K562 (cell line): ENCODE data around the gene EHMT2. TPM values are rescaled to one million over a fixed set of nuclear protein-coding genes. Genes with fewer than 3 reads are reported as not detected.
A peak's percentile ranks its signal among the peaks of the same experiment; 100 is the strongest.

Experiments used
- BRD9 ChIP-seq: fragments of 450-650 bp; IDR thresholded peaks from 2 replicates; pipeline ENCODE4 v1.6.1; 2018; ENCODE audit warnings: low read depth; ENCODE audit not compliant: partially characterized antibody
- EP300 ChIP-seq: IDR thresholded peaks from 2 replicates; pipeline ENCODE4 v1.6.1; 2012; ENCODE audit warnings: low read length, improper control_type of control experiment
- FOXM1 ChIP-seq, 2 experiments: fragments of 450-650 bp in 1 of 2; sonication (generic) in 1 of 2; formaldehyde crosslinking in 1 of 2; IDR thresholded peaks; 2 replicates each; pipeline versions ENCODE4 v1.6.1 to v1.9.0; 2017 to 2022; ENCODE audit warnings: low read depth in 2 of 2, mild to moderate bottlenecking in 2 of 2, missing genetic modification reagents in 1 of 2, moderate library complexity in 1 of 2
- HIVEP1 ChIP-seq: fragments of 250-450 bp; sonication (Bioruptor Pico); IDR thresholded peaks from 2 replicates; pipeline ENCODE4 v1.4.0; 2020; ENCODE audit warnings: mild to moderate bottlenecking
- ILK ChIP-seq: fragments of 450-650 bp; IDR thresholded peaks from 2 replicates; pipeline ENCODE4 v1.6.1; 2016; ENCODE audit warnings: missing genetic modification characterization, low read depth, mild to moderate bottlenecking, missing compliant biosample characterization, moderate library complexity, borderline replicate concordance
- KHSRP ChIP-seq: fragments of 450-650 bp; IDR thresholded peaks from 2 replicates; pipeline ENCODE4 v1.6.1; 2017
- MECOM ChIP-seq: fragments of 250-450 bp; sonication (Bioruptor Pico); IDR thresholded peaks from 2 replicates; pipeline ENCODE4 v1.8.0; 2022; ENCODE audit warnings: inconsistent platforms
- POLR2G ChIP-seq: fragments of 200-400 bp; formaldehyde crosslinking; IDR thresholded peaks from 2 replicates; pipeline ENCODE4 v1.6.1; 2017; ENCODE audit warnings: low read depth, mild to moderate bottlenecking, antibody characterized with exemption, low read length, moderate library complexity
- SMARCE1 ChIP-seq: fragments of 450-650 bp; IDR thresholded peaks from 2 replicates; pipeline ENCODE4 v1.7.1; 2016; ENCODE audit warnings: mild to moderate bottlenecking
- SOX6 ChIP-seq: fragments of 450-650 bp; IDR thresholded peaks from 2 replicates; pipeline ENCODE4 v1.6.1; 2014; ENCODE audit warnings: mild to moderate bottlenecking
- SREBF1 ChIP-seq: fragments of 150-350 bp; IDR thresholded peaks from 2 replicates; pipeline ENCODE4 v1.6.1; 2014; ENCODE audit warnings: antibody characterized with exemption, low read depth, low read length, borderline replicate concordance
- STAT5A ChIP-seq: IDR thresholded peaks from 2 replicates; pipeline ENCODE4 v1.6.1; 2012; ENCODE audit warnings: low read length, inconsistent platforms, borderline replicate concordance
- ZFX ChIP-seq: sonication (generic); formaldehyde crosslinking; IDR thresholded peaks from 2 replicates; pipeline ENCODE4 v1.8.0; 2022; ENCODE audit warnings: mild to moderate bottlenecking, missing genetic modification reagents, moderate library complexity
- ZNF197 ChIP-seq: fragments of 200-800 bp; sonication (Bioruptor generic); IDR thresholded peaks from 2 replicates; pipeline ENCODE4 v1.6.1; 2016; ENCODE audit warnings: low read depth, missing genetic modification characterization, missing compliant biosample characterization
- ZNF212 ChIP-seq: fragments of 450-650 bp; formaldehyde crosslinking; IDR thresholded peaks from 2 replicates; pipeline ENCODE4 v1.4.0; 2020; ENCODE audit warnings: mild to moderate bottlenecking
- ZNF3 ChIP-seq: fragments of 250-450 bp; sonication (Bioruptor Pico); IDR thresholded peaks from 2 replicates; pipeline ENCODE4 v1.5.0; 2021; ENCODE audit warnings: mild to moderate bottlenecking, moderate library complexity
- polyA plus RNA-seq, 8 experiments: library from polyadenylated mRNA; depleted of rRNA in 4 of 8; stranded (reverse) in 5 of 8; unstranded in 3 of 8; fragments of >200 nt; fragmentation: Nextera tagmentation in 2 of 8; fragmentation: Illumina TruSeq in 1 of 8; extraction: Ambion mirVana in 2 of 8; extraction: Trizol in 1 of 8; gene quantifications; 2 replicates each; pipeline versions ENCODE4 v1.2.1 to v1.2.3, GENCODE V29; 2011 to 2014; ENCODE audit warnings: inconsistent platforms in 1 of 8, missing spikeins in 1 of 8
- total RNA-seq, 7 experiments: library from RNA; depleted of rRNA in 6 of 7; stranded (reverse); fragments of >200 nt in 6 of 7; fragmentation: Illumina TruSeq in 2 of 7; extraction: Trizol in 2 of 7; gene quantifications; 2 replicates each; pipeline versions ENCODE4 v1.2.1 to v1.2.3, GENCODE V29; 2011 to 2021; ENCODE audit warnings: low replicate concordance in 1 of 7
- TF ChIP-seq, protein P1 (sequence below): fragments of 450-650 bp; IDR thresholded peaks from 2 replicates; pipeline ENCODE4 v1.6.1; 2016; ENCODE audit warnings: low read depth
- TF ChIP-seq, protein P2 (sequence below): fragments of 450-650 bp; IDR thresholded peaks from 2 replicates; pipeline ENCODE4 v1.6.1; 2017; ENCODE audit warnings: mild to moderate bottlenecking, moderate library complexity

EHMT2 gene
- total and polyA plus RNA-seq, 9 of the 15 experiments (the other 6 are each of a cell fraction or from before 2014, with no cell fraction given), result 2.1 to 63.8 (median 38.5) TPM

DNA sequence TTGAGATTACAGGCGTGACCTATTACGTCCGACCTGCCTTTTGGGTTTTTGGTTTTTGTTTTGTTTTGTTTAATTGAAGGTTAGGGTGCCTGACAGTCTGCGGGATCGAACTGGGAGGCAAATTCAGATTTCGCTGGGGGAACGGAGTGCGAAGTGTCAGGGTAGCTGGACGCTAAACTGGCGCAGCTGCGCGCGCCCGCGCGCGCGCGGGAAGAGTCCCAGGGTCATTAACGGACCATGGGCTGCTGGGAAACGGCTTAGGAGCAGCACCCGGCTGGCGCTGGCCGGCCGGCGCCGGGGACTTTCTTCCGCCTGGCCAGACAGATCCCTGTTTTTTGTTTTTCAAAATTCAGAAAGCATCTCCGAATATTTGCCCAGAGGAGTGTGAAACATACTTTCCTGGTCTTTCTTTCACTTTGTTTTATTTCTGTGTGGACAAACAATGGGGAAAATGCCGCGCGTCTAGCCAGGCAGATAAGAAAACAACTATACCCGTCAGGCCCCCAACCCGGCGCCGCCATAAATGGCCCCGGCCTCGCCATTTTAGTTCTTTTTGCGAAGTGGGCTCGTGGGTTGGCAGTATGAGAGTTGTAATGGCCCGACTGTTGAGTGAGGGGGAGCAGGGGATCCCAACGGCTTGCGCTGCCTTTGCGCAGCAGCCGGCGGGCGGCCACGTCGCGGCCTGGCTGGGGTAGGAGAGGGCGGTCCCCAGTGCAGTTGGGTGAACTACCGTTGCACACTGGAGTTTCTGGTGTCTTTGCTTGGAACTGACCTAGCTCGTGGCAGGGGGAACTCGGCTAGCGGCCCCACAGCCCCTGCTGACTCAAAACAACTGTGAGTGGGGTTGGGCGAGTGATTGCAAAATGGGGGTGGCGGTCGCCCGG lies 62.9 kb downstream of the EHMT2 start (continued):
- TF ChIP-seq FOXM1 (IDR thresholded peaks at IDR 0.05; ENCODE audit: low read depth) (peak; percentile 75; the same call in 1 of the 2 replicates), FOXM1 (CRISPR knock-in tag; IDR thresholded peaks at IDR 0.05; ENCODE audit: low read depth) (peak; percentile 95; the same call in 1 of the 2 replicates), BRD9 (peak; percentile 97), EP300 (peak; percentile 83), MECOM (CRISPR knock-in tag) (peak; percentile 75), SREBF1 (no peak), POLR2G (peak; percentile 100), SMARCE1 (peak; percentile 86), STAT5A (peak; percentile 44), ZNF3 (CRISPR knock-in tag) (no peak), ZNF197 (no peak), SOX6 (peak; percentile 20), ZNF212 (0 out of 2 replicates have a peak, but pooled peaks have one; percentile 60), KHSRP (0 out of 2 replicates have a peak, but pooled peaks have one; percentile 11), ZFX (peak; percentile 91), HIVEP1 (peak; percentile 89), ILK (tag) (peak; percentile 33; the same call in 1 of the 2 replicates)
- TF ChIP-seq, protein P1, sequence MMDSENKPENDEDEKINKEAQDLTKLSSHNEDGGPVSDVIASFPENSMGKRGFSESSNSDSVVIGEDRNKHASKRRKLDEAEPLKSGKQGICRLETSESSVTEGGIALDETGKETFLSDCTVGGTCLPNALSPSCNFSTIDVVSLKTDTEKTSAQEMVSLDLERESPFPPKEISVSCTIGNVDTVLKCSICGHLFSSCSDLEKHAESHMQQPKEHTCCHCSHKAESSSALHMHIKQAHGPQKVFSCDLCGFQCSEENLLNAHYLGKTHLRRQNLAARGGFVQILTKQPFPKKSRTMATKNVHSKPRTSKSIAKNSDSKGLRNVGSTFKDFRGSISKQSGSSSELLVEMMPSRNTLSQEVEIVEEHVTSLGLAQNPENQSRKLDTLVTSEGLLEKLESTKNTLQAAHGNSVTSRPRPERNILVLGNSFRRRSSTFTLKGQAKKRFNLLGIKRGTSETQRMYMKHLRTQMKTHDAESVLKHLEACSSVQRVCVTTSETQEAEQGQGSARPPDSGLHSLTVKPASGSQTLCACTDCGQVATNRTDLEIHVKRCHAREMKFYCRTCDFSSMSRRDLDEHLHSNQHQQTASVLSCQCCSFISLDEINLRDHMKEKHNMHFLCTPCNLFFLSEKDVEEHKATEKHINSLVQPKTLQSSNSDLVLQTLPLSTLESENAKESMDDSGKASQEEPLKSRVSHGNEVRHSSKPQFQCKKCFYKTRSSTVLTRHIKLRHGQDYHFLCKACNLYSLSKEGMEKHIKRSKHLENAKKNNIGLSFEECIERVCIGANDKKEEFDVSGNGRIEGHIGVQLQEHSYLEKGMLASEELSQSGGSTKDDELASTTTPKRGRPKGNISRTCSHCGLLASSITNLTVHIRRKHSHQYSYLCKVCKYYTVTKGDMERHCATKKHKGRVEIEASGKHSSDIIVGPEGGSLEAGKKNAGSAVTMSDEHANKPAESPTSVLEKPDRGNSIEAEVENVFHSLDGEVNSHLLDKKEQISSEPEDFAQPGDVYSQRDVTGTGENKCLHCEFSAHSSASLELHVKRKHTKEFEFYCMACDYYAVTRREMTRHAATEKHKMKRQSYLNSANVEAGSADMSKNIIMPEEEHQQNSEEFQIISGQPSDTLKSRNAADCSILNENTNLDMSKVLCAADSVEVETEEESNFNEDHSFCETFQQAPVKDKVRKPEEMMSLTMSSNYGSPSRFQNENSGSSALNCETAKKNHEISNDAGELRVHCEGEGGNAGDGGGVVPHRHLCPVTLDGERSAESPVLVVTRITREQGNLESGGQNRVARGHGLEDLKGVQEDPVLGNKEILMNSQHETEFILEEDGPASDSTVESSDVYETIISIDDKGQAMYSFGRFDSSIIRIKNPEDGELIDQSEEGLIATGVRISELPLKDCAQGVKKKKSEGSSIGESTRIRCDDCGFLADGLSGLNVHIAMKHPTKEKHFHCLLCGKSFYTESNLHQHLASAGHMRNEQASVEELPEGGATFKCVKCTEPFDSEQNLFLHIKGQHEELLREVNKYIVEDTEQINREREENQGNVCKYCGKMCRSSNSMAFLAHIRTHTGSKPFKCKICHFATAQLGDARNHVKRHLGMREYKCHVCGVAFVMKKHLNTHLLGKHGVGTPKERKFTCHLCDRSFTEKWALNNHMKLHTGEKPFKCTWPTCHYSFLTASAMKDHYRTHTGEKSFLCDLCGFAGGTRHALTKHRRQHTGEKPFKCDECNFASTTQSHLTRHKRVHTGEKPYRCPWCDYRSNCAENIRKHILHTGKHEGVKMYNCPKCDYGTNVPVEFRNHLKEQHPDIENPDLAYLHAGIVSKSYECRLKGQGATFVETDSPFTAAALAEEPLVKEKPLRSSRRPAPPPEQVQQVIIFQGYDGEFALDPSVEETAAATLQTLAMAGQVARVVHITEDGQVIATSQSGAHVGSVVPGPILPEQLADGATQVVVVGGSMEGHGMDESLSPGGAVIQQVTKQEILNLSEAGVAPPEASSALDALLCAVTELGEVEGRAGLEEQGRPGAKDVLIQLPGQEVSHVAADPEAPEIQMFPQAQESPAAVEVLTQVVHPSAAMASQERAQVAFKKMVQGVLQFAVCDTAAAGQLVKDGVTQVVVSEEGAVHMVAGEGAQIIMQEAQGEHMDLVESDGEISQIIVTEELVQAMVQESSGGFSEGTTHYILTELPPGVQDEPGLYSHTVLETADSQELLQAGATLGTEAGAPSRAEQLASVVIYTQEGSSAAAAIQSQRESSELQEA, result peak; percentile 4; the same call in 1 of the 2 replicates
- TF ChIP-seq, protein P2, sequence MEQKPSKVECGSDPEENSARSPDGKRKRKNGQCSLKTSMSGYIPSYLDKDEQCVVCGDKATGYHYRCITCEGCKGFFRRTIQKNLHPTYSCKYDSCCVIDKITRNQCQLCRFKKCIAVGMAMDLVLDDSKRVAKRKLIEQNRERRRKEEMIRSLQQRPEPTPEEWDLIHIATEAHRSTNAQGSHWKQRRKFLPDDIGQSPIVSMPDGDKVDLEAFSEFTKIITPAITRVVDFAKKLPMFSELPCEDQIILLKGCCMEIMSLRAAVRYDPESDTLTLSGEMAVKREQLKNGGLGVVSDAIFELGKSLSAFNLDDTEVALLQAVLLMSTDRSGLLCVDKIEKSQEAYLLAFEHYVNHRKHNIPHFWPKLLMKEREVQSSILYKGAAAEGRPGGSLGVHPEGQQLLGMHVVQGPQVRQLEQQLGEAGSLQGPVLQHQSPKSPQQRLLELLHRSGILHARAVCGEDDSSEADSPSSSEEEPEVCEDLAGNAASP, result no peak
